ENCODE measurements around the gene KCNG4.

KCNG4 gene

GRCh38 chr16:84242839-84243238, 3.0 kb upstream of the KCNG4 start:
- ChIA-PET CTCF (interaction anchor here (1.2 to 1.6 kb wide), 2 partner anchors 34 to 56 kb away, joined by 3 to 5 read pairs; partner anchors contain the start of gene TAF1C), POLR2A (no interaction called here)
- no peak overlapping the region for H3K4me3 ChIP-seq (ENCODE audit: low read depth, low read length)
- TF ChIP-seq CTCF (IDR thresholded peaks at IDR 0.05; ENCODE audit: insufficient read depth, low read length, missing control alignments): no peak
- no peak for DNase-seq (ENCODE audit: low read depth, low spot score)

GRCh38 chr16:84241778-84242177, 2.0 kb upstream of the KCNG4 start:
- no peak overlapping the region for H3K4me3 ChIP-seq (ENCODE audit: low read depth, low read length)
- ChIA-PET CTCF (interaction anchor here (1.6 kb wide), 1 partner anchor 55 kb away, joined by 5 read pairs; the partner anchor contains the start of gene TAF1C), POLR2A (no interaction called here)
- TF ChIP-seq CTCF (IDR thresholded peaks at IDR 0.05; ENCODE audit: insufficient read depth, low read length, missing control alignments): no peak
- no peak for DNase-seq (ENCODE audit: low read depth, low spot score)

- ChIA-PET POLR2A (no interaction called here), CTCF (interaction anchor here (0.8 kb wide), 1 partner anchor 156 kb away, joined by 3 read pairs; no protein-coding TSS in a partner anchor)
- DNase-seq (ENCODE audit: low read depth, low spot score): no peak
- TF ChIP-seq CTCF (IDR thresholded peaks at IDR 0.05; ENCODE audit: insufficient read depth, low read length, missing control alignments): no peak
- no peak overlapping the region for H3K4me3 ChIP-seq (ENCODE audit: low read depth, low read length)
These were observed 643 bp upstream of the KCNG4 start for GRCh38 chr16:84240455-84240854.

GRCh38 chr16:84239141-84239769, 557 bp downstream of the KCNG4 start:
- no peak for TF ChIP-seq CTCF (IDR thresholded peaks at IDR 0.05; ENCODE audit: insufficient read depth, low read length, missing control alignments)
- no peak for DNase-seq (ENCODE audit: low read depth, low spot score)
- ChIA-PET CTCF (interaction anchor here (1.0 kb wide), 1 partner anchor 19 kb away, joined by 3 read pairs; no protein-coding TSS in a partner anchor), POLR2A (no interaction called here)
- no peak overlapping the region for H3K4me3 ChIP-seq (ENCODE audit: low read depth, low read length)

- H3K4me3 ChIP-seq (ENCODE audit: low read depth, low read length): no peak overlapping the region
- TF ChIP-seq CTCF (IDR thresholded peaks at IDR 0.05; ENCODE audit: insufficient read depth, low read length, missing control alignments): no peak
- POLR2A ChIA-PET: no interaction called here
- no peak for DNase-seq (ENCODE audit: low read depth, low spot score)
- CTCF ChIA-PET: interaction anchor here (1.0 to 1.3 kb wide), 2 partner anchors 20 to 29 kb away, joined by 3 read pairs; no protein-coding TSS in a partner anchor
These were observed 1.6 kb downstream of the KCNG4 start for GRCh38 chr16:84237994-84238750.

- no peak for TF ChIP-seq CTCF (IDR thresholded peaks at IDR 0.05; ENCODE audit: insufficient read depth, low read length, missing control alignments)
- H3K4me3 ChIP-seq (ENCODE audit: low read depth, low read length): no peak overlapping the region
- POLR2A ChIA-PET: no interaction called here
- CTCF ChIA-PET: no interaction called here
- DNase-seq (ENCODE audit: low read depth, low spot score): no peak
These were observed 3.1 kb downstream of the KCNG4 start for GRCh38 chr16:84236671-84237070.

Measured in AG04449 (cell line).